NB4 (cell line): ENCODE results near the gene SETDB2.
A peak's percentile ranks its signal among the peaks of the same experiment; 100 is the strongest.

Experiments used
- DNase-seq: peaks from one replicate; pipeline ENCODE4 v3.0.0; 2010; ENCODE audit warnings: low read depth
- H3K4me3 ChIP-seq: one replicate; pipeline ENCODE4 v1.5.1; 2011; ENCODE audit warnings: mild to moderate bottlenecking, low read depth, low read length, moderate library complexity
- CTCF ChIP-seq: IDR thresholded peaks from one replicate; pipeline ENCODE4 v1.5.1; 2012; ENCODE audit warnings: low read depth, low read length
- MAX ChIP-seq: IDR thresholded peaks from 2 replicates; pipeline ENCODE4 v1.6.1; 2011; ENCODE audit warnings: low read depth, low read length
- MYC ChIP-seq: IDR thresholded peaks from 2 replicates; pipeline ENCODE4 v1.6.1; 2011; ENCODE audit warnings: low read depth, low read length
- POLR2A ChIP-seq: IDR thresholded peaks from 2 replicates; pipeline ENCODE4 v1.6.1; 2011; ENCODE audit warnings: mild to moderate bottlenecking; ENCODE audit not compliant: insufficient read length; ENCODE audit errors: extremely low read depth

The SETDB2 gene

GRCh38 chr13:49466292-49466838 lies 22.3 kb downstream of the SETDB2 start:
- TF ChIP-seq POLR2A (no peak), CTCF (no peak), MAX (no peak), MYC (no peak)
- H3K4me3 ChIP-seq, result no peak overlapping the region
- DNase-seq, result no peak

- TF ChIP-seq MAX, result no peak
- TF ChIP-seq MYC, result no peak
- no peak for TF ChIP-seq POLR2A
- no peak for TF ChIP-seq CTCF
- H3K4me3 ChIP-seq, result no peak overlapping the region
- no peak for DNase-seq
Measured at GRCh38 chr13:49472186-49472585, 28.1 kb downstream of the SETDB2 start.

- no peak for DNase-seq
- no peak for TF ChIP-seq MYC
- no peak for TF ChIP-seq MAX
- no peak for TF ChIP-seq POLR2A
- no peak for TF ChIP-seq CTCF
- H3K4me3 ChIP-seq, result no peak overlapping the region
Measured at GRCh38 chr13:49476529-49476928, 32.5 kb downstream of the SETDB2 start.

- no peak for DNase-seq
- H3K4me3 ChIP-seq, result no peak overlapping the region
- TF ChIP-seq POLR2A (no peak), CTCF (no peak), MAX (no peak)
Measured at GRCh38 chr13:49481788-49482187, 37.7 kb downstream of the SETDB2 start.

- DNase-seq, result no peak
- no peak for TF ChIP-seq POLR2A
- no peak for TF ChIP-seq MYC
- no peak for TF ChIP-seq CTCF
- TF ChIP-seq MAX, result no peak
- no peak overlapping the region for H3K4me3 ChIP-seq
Measured at GRCh38 chr13:49488563-49488962, 44.5 kb downstream of the SETDB2 start.

GRCh38 chr13:49494645-49495044 lies 50.6 kb downstream of the SETDB2 start:
- TF ChIP-seq MYC (no peak), POLR2A (no peak), CTCF (no peak), MAX (no peak)
- H3K4me3 ChIP-seq, result peak overlapping the region; percentile 54
- peak; percentile 41 for DNase-seq
